ENCODE measurements around the gene UQCRFS1.

The UQCRFS1 gene

GRCh38 chr19:29155683-29156082 is 57.3 kb downstream of the UQCRFS1 start:
- no peak for DNase-seq (ENCODE audit: low spot score)

All from globus pallidus (tissue), 1 donor.